Measurements from ENCODE around the gene R3HDM4.

DNA sequence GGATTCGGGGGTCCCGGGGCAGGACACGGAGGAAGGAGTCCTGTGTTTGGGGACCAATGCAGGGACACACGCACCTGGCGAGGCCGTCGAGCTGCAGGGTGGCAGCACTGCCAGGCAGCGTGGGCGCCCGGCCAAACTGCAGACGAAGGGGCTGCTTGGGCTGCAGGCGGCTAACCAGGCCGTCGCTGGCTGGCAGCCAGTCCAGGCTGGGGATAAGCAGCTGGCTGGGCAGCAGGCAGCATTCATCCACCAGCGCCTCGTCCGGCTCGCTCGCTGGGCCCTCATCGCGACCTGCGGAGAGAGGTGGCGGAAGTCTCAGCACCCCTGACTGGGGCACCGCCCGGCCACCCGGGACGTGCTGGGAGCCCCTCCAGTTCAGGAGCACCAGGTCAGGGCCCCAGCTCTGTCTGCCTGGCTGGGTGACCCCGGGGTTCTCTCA lies 42.0 kb downstream of the R3HDM4 start:
- TF ChIP-seq, protein P1, sequence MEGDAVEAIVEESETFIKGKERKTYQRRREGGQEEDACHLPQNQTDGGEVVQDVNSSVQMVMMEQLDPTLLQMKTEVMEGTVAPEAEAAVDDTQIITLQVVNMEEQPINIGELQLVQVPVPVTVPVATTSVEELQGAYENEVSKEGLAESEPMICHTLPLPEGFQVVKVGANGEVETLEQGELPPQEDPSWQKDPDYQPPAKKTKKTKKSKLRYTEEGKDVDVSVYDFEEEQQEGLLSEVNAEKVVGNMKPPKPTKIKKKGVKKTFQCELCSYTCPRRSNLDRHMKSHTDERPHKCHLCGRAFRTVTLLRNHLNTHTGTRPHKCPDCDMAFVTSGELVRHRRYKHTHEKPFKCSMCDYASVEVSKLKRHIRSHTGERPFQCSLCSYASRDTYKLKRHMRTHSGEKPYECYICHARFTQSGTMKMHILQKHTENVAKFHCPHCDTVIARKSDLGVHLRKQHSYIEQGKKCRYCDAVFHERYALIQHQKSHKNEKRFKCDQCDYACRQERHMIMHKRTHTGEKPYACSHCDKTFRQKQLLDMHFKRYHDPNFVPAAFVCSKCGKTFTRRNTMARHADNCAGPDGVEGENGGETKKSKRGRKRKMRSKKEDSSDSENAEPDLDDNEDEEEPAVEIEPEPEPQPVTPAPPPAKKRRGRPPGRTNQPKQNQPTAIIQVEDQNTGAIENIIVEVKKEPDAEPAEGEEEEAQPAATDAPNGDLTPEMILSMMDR (IDR thresholded peaks at IDR 0.05; ENCODE audit: extremely low read depth in 1 of 2, insufficient read depth in 1 of 2, low read depth in 1 of 2, low read length in 2 of 2): no peak
- TF ChIP-seq EZH2 (IDR thresholded peaks at IDR 0.05; ENCODE audit: borderline replicate concordance, low read depth, low read length, severe bottlenecking) (no peak), POLR2AphosphoS5 (IDR thresholded peaks at IDR 0.05; ENCODE audit: insufficient read depth, low read depth, low read length) (no peak), MYC (IDR thresholded peaks at IDR 0.05; ENCODE audit: low read depth, low read length) (no peak), FOS (IDR thresholded peaks at IDR 0.05; ENCODE audit: borderline replicate concordance, insufficient read depth, low read length) (no peak)

Data from endothelial cell of umbilical vein (primary cell).